Measurements from ENCODE around the gene ZC3H13.

The ZC3H13 gene

DNA sequence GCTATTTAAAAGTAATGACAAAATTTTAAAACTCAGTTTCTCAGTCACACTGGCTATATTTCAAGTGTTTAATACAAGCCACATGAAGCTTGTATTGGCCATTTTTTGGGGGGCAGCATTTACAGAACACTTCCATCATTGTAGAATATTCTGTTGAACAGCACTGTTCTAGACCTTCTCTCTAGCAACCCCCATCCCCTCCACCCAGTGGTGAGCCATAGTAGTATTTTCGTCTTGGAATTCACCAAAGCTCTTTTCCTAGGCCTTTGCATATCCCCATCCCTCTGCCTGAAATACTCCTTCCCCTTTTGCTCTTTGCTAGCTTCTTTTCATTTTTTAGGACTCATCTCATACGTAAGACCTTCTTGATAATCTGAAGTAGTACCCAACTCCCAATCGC is 99.5 kb downstream of the ZC3H13 start:
- in situ Hi-C loops (cut with MboI; ENCODE audit: low pct_unique_long_range_greater_than_20kb, low sequenced_read_pairs, unreplicated experiment), result no loop called here
- no peak for DNase-seq (ENCODE audit: low spot score)
- TF ChIP-seq, protein P1, sequence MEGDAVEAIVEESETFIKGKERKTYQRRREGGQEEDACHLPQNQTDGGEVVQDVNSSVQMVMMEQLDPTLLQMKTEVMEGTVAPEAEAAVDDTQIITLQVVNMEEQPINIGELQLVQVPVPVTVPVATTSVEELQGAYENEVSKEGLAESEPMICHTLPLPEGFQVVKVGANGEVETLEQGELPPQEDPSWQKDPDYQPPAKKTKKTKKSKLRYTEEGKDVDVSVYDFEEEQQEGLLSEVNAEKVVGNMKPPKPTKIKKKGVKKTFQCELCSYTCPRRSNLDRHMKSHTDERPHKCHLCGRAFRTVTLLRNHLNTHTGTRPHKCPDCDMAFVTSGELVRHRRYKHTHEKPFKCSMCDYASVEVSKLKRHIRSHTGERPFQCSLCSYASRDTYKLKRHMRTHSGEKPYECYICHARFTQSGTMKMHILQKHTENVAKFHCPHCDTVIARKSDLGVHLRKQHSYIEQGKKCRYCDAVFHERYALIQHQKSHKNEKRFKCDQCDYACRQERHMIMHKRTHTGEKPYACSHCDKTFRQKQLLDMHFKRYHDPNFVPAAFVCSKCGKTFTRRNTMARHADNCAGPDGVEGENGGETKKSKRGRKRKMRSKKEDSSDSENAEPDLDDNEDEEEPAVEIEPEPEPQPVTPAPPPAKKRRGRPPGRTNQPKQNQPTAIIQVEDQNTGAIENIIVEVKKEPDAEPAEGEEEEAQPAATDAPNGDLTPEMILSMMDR (IDR thresholded peaks at IDR 0.05; ENCODE audit: extremely low read depth, insufficient read depth, missing control alignments), result no peak

DNA sequence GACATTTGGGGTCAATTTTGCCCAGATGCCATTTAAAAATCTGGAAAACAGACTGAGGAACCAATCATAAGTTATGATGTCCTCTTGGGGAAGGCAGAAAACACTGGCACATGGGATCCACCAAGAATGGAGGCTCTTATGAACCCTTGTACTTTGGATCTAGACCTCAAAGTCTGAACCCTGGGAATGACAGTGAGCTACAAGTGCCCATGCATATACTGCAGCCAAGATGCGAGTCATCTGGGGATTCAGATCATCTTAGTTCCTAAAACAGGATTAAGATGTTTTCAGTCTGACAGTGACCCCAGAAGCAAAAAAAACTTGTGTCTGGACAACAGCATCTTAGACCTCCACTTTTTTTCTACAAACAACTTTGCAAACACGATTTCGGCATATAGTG is 100.8 kb downstream of the ZC3H13 start:
- TF ChIP-seq, protein P1 (IDR thresholded peaks at IDR 0.05; ENCODE audit: extremely low read depth, insufficient read depth, missing control alignments), result no peak
- in situ Hi-C loops (cut with MboI; ENCODE audit: low pct_unique_long_range_greater_than_20kb, low sequenced_read_pairs, unreplicated experiment), result no loop called here
- DNase-seq (ENCODE audit: low spot score), result no peak

DNA sequence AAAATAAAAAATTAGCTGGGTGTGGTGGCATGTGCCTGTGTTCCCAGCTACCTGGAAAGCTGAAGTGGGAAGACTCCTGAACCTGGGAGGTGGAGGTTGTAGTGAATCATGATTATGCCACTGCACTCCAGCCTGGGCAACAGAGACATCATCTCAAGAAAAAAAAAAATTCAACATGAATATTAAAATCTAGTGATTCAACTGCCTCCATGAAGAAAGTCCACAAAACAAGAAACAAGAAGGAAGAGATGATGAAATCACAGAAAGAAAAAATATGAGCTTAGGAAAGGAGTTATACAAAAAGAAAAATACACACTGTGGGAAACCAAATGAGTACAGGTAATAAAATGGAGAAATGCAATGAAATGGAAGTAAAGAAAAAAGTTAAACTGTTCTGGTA is 101.4 kb downstream of the ZC3H13 start:
- in situ Hi-C loops (cut with MboI; ENCODE audit: low pct_unique_long_range_greater_than_20kb, low sequenced_read_pairs, unreplicated experiment), result no loop called here
- no peak for DNase-seq (ENCODE audit: low spot score)
- TF ChIP-seq, protein P1 (IDR thresholded peaks at IDR 0.05; ENCODE audit: extremely low read depth, insufficient read depth, missing control alignments), result no peak

DNA sequence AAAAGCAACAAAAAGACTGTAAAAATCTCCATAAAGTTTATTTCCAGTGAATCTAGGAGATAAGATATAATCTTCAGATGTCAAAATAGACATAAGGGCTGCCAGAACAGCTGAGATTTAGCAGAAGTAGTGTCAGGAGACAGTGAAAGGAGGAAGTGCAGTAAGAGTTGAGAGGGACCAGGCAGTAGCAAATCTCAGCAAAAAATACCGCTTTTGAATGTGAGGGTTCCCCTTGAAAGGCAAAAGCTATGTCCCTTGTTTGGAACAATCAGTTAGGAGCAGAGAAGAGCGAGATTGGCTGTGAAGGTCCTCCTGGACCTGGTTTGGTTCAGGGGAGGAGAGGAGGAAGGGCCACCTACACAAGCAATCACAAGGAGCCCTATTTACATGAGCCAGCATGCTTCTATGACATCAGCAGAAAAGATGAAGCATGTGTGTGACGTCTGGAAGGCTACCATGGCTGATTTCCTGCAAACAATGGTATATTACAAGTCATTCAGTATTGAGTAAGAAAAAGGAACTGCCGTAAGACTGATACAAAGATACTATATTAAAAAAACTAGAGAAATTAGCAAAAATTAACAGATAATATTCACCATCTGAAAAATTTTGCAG is 102.1 kb downstream of the ZC3H13 start:
- in situ Hi-C loops (cut with MboI; ENCODE audit: low pct_unique_long_range_greater_than_20kb, low sequenced_read_pairs, unreplicated experiment), result no loop called here
- DNase-seq (ENCODE audit: low spot score), result no peak
- TF ChIP-seq, protein P1 (IDR thresholded peaks at IDR 0.05; ENCODE audit: extremely low read depth, insufficient read depth, missing control alignments), result no peak

DNA sequence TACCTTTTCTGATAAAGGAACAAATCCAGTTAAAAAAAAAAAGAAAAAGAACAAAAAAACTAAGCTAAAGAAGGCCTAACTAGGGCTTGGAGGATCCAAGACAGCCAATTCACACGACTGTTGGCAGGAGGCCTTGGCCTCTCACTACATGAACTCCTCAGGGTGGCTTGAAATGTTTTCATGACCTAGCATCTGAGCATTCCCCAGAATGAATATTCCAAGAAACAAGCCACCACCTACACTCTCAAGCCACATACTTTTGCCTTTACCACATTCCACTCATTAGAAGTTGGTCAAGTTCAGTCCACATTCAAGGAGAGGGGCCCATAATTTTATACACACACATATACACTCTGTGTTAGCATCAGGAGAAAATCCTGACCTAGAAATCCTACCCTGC is 103.4 kb downstream of the ZC3H13 start:
- no peak for DNase-seq (ENCODE audit: low spot score)
- TF ChIP-seq, protein P1 (IDR thresholded peaks at IDR 0.05; ENCODE audit: extremely low read depth, insufficient read depth, missing control alignments), result no peak
- in situ Hi-C loops (cut with MboI; ENCODE audit: low pct_unique_long_range_greater_than_20kb, low sequenced_read_pairs, unreplicated experiment), result no loop called here

DNA sequence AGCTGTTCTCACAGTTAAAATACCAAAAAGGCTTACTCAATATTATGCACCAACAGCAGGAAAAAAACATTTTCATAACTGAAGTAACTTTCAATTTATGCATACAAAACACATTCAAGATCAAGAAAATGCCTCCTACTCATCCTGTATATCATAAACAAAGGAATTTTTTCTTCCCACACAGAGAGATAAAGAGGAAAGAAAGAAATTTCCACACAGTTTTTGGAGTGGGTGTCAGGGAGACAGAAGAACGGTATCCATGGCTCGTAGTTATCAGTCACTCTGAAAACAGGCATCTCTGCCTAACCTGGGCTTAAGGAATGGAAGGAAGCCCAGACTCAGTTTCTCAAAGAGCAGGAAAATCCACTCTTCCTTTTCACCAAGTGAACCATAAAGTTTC is 108.6 kb downstream of the ZC3H13 start:
- TF ChIP-seq, protein P1 (IDR thresholded peaks at IDR 0.05; ENCODE audit: extremely low read depth, insufficient read depth, missing control alignments), result no peak
- in situ Hi-C loops (cut with MboI; ENCODE audit: low pct_unique_long_range_greater_than_20kb, low sequenced_read_pairs, unreplicated experiment), result no loop called here

More for the DNA sequence above, 108.6 kb downstream of the ZC3H13 start:
- DNase-seq (ENCODE audit: low spot score), result no peak
